RWPE2 (cell line): ENCODE data around the gene FBXO47.

Experiments used
- ATAC-seq: fragments of 200-7000 bp; cut with Tn5 transposase; 3 replicates; pipeline ENCODE4 v1.9.1; 2021; ENCODE audit warnings: low read depth
- DNase-seq: peaks from one replicate; pipeline ENCODE4 v3.0.0-alpha.2; 2020; ENCODE audit warnings: low spot score
- H3K27ac ChIP-seq: fragments of 450-650 bp; 2 replicates; pipeline ENCODE4 v1.5.1; 2017; ENCODE audit warnings: mild to moderate bottlenecking; ENCODE audit not compliant: poor library complexity, severe bottlenecking
- H3K27me3 ChIP-seq: fragments of 250-450 bp; sonication (Bioruptor Pico); 2 replicates; pipeline ENCODE4 v1.5.1; 2021; ENCODE audit warnings: mild to moderate bottlenecking, moderate library complexity; ENCODE audit not compliant: insufficient read depth, poor library complexity, severe bottlenecking
- H3K36me3 ChIP-seq: fragments of 250-450 bp; sonication (Bioruptor Pico); 2 replicates; pipeline ENCODE4 v1.5.1; 2020; ENCODE audit warnings: low read depth, mild to moderate bottlenecking, moderate library complexity
- H3K4me1 ChIP-seq: fragments of 250-450 bp; sonication (Bioruptor Pico); 2 replicates; pipeline ENCODE4 v1.5.1; 2021; ENCODE audit warnings: mild to moderate bottlenecking, moderate library complexity; ENCODE audit not compliant: insufficient read depth, poor library complexity, severe bottlenecking
- H3K4me3 ChIP-seq: fragments of 250-450 bp; sonication (Bioruptor Pico); 2 replicates; pipeline ENCODE4 v1.5.1; 2021; ENCODE audit warnings: mild to moderate bottlenecking, moderate library complexity; ENCODE audit not compliant: severe bottlenecking
- H3K9me3 ChIP-seq: fragments of 250-450 bp; sonication (Bioruptor Pico); 2 replicates; pipeline ENCODE4 v1.5.1; 2021; ENCODE audit warnings: mild to moderate bottlenecking, moderate library complexity; ENCODE audit not compliant: severe bottlenecking
- CTCF ChIP-seq: fragments of 450-650 bp; IDR thresholded peaks from one replicate; pipeline ENCODE4 v1.5.1; 2017; ENCODE audit warnings: mild to moderate bottlenecking, moderate library complexity; ENCODE audit not compliant: poor library complexity, severe bottlenecking

FBXO47 gene

GRCh38 chr17:38920374-38921291 is 46.6 kb downstream of the FBXO47 start:
- no peak for TF ChIP-seq CTCF
- H3K36me3 ChIP-seq, result peaks cover 45% of the 10 kb centered on the region
- H3K9me3 ChIP-seq, result no peaks in the 10 kb centered on the region
- DNase-seq, result no peak
- no peak overlapping the region for H3K27ac ChIP-seq
- H3K4me3 ChIP-seq, result no peak overlapping the region
- H3K4me1 ChIP-seq, result no peaks in the 10 kb centered on the region
- no peak for ATAC-seq
- no peaks in the 10 kb centered on the region for H3K27me3 ChIP-seq

GRCh38 chr17:38919316-38920078 is 47.7 kb downstream of the FBXO47 start:
- ATAC-seq (no peak), DNase-seq (no peak)
- no peak for TF ChIP-seq CTCF
- H3K4me1 ChIP-seq, result no peaks in the 10 kb centered on the region
- H3K27me3 ChIP-seq, result no peaks in the 10 kb centered on the region
- no peaks in the 10 kb centered on the region for H3K9me3 ChIP-seq
- H3K36me3 ChIP-seq, result peaks cover 57% of the 10 kb centered on the region
- no peak overlapping the region for H3K4me3 ChIP-seq
- no peak overlapping the region for H3K27ac ChIP-seq

- no peak for TF ChIP-seq CTCF
- peaks cover 62% of the 10 kb centered on the region for H3K36me3 ChIP-seq
- H3K27me3 ChIP-seq, result no peaks in the 10 kb centered on the region
- no peaks in the 10 kb centered on the region for H3K9me3 ChIP-seq
- no peaks in the 10 kb centered on the region for H3K4me1 ChIP-seq
- DNase-seq (no peak), ATAC-seq (no peak)
- no peak overlapping the region for H3K4me3 ChIP-seq
- no peak overlapping the region for H3K27ac ChIP-seq
These were observed 48.3 kb downstream of the FBXO47 start for GRCh38 chr17:38918916-38919315.

- TF ChIP-seq CTCF, result no peak
- peaks cover 68% of the 10 kb centered on the region for H3K36me3 ChIP-seq
- H3K4me3 ChIP-seq, result no peak overlapping the region
- DNase-seq (no peak), ATAC-seq (no peak)
- no peaks in the 10 kb centered on the region for H3K9me3 ChIP-seq
- no peaks in the 10 kb centered on the region for H3K27me3 ChIP-seq
- no peak overlapping the region for H3K27ac ChIP-seq
- no peaks in the 10 kb centered on the region for H3K4me1 ChIP-seq
These were observed 48.9 kb downstream of the FBXO47 start for GRCh38 chr17:38918129-38918913.
